Prostate gland (tissue), 2 donors: ENCODE data around the gene PSKH1.

ENCODE experiments used
- CTCF ChIP-seq, 4 experiments: fragments of 200-600 bp in 2 of 4; fragments of 450-650 bp in 2 of 4; sonication (generic) in 2 of 4; IDR thresholded peaks; 1 replicate in 3 of 4; 2 replicates in 1 of 4; pipeline ENCODE4 v1.5.1; 2016 to 2019; ENCODE audit warnings: antibody characterized with exemption in 4 of 4, mild to moderate bottlenecking in 2 of 4, moderate library complexity in 2 of 4
- POLR2A ChIP-seq: fragments of 450-650 bp; IDR thresholded peaks from one replicate; pipeline ENCODE4 v1.6.1; 2016; ENCODE audit warnings: antibody characterized with exemption, mild to moderate bottlenecking

GRCh38 chr16:67885545-67885944 is 7.5 kb upstream of the PSKH1 start:
- no peak for TF ChIP-seq CTCF (IDR thresholded peaks at IDR 0.05)
- no peak for TF ChIP-seq POLR2A
